HG03442 (cell line): ENCODE results near the gene PSTK.

Source experiments
- ATAC-seq: cut with Tn5 transposase; IDR thresholded peaks from one replicate; pipeline ENCODE4 v1.9.1; 2021; ENCODE audit warnings: mild to moderate bottlenecking, moderate library complexity; ENCODE audit not compliant: unreplicated experiment

The PSTK gene

GRCh38 chr10:122990278-122990677, 10.1 kb downstream of the PSTK start:
- ATAC-seq = no peak

DNA sequence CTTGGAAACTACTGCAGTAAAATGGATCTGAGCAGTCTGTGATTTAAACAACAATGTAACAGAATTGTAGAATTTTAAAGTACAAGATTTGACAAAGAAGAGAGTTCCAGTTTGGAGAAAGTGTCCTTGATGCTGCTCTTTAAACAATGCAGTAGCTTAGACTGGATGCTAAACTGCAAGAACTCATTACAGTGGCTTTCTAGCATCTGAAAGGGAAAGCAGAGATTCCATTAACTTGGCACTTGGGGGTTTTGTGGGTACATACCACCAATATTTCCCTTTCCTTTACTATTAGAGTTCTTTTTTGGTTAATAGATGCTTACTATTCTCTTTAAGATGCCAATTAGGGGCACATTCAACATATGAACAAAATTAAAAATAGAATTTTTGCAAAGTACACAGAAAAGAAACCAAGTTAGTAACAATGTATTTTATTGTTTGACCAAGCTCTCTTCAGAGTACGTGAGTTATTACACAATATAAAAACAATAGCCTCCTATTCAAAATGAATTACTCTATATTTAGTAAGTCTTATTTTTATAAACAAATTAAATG, 11.9 kb downstream of the PSTK start:
- ATAC-seq = no peak

DNA sequence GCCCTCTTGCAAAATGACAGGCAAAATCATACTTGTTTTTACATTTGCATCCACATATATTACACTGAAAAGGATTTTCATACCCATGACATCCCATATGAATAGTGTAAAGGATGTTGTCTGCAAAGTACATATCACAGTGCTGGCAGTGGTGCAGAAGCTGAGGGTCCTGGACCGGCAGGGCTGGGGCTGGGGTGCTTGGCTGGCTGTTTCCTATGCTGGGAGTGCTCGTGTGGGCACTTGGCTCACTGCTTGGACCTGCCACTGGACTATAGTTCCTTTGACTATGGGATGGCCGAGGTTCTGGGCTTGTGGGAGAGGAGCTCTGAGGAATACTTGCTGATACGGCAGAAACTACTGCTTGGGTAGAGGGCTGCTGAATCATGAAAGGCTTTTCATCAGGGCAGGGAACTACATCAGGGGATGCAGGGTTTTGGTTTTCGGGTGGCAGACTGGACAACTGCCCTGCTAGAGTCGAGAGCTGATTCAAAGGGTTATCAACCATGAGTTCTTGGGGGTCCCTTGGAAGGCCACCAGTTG, 13.7 kb downstream of the PSTK start:
- ATAC-seq = no peak

DNA sequence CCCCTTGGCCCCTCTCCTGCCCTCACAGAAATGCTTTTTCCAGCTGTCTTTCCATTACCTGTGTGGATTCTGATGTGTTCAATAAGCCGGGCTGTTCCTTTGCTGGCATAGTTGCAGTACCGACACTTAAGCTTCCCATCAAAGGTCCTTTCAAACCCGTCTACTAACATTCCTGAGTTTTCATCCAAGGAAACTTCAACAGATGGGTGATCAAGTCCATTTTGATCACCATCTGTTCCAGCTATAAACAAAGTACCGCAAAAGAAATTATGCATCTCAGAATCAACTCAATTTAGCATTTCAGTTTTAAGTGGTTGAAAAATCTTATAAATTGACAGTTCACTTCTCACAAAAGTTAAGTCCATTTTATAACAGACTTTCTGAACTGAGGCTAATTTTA, 15.7 kb downstream of the PSTK start:
- ATAC-seq = no peak

DNA sequence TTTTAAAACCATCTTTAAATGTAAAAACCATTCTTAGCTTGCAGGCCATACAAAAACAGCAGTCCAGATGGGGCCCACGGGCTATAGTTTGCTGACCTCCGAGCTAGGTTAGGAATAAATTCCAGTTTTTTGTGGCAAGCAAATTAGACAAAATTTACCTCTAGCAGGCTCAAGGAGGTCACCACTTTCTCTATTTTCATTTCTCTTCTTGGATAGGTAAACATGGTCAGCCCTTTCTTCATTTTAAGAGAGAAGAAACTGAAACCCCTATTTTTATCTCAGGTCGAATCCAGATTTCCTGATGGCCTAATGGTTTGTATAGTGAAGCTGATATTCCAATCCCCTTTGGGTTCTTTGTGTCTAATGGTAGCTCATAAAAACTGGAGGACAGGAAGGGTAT, 17.7 kb downstream of the PSTK start:
- no peak for ATAC-seq

- ATAC-seq = no peak
Measured at GRCh38 chr10:122998360-122998917, 18.2 kb downstream of the PSTK start.

DNA sequence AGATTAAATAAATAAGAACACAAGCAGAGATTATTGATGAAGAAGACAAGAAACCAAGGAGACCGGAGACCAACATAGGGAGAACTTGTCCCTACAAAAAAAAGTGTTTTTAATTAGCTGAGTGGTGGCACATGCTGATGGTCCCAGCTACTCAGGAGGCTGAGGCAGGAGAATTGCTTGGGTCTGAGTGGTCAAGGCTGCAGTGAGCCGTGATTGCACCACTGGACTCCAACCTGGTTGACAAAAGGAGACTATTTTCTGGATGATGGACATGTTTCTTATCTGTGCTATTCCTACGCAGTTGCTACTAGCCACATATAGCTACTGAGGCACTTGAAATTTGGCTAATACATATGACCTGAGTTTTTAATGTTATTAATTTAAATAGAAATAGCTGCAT, 18.7 kb downstream of the PSTK start:
- ATAC-seq = no peak

DNA sequence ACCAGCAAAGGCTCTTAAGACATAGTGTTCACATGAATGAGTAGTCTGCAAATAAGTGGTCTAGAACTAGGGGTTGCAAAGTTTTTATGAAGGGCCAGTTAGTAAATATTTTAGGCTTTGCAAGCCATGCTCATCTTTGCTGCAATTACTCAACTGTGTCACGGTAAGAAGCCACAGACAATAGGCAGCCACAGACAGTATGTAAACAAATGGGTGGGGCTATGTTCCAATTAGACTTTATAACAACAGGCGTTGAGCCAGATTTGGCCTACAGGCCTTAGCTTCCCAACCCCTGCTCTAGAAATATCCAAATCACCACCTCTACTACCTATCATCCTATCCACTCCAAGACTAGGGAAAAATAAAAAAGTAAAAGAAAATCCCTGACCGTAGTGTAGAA, 19.1 kb downstream of the PSTK start:
- no peak for ATAC-seq

DNA sequence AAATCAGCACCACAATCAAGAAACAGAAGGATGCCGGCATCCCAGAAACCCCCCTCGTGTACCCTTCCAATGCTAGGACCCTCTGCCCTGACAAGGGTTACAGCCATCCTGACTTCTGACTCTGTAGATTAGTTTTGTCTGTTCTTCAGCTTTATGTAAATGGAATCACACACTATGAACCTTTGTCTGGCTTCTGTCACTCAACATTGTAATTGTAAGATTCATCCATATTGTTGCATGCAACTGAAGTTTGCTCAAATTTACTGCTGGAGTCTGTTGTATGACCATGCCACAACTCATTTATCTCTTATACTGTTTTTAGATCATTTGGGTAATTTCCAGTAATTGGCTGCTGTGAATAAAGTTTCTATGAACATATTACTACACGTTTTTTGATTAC, 20.0 kb downstream of the PSTK start:
- no peak for ATAC-seq

- ATAC-seq = no peak
Measured at GRCh38 chr10:123001370-123001769, 21.2 kb downstream of the PSTK start.

- no peak for ATAC-seq
Measured at GRCh38 chr10:123004298-123004697, 24.1 kb downstream of the PSTK start.

DNA sequence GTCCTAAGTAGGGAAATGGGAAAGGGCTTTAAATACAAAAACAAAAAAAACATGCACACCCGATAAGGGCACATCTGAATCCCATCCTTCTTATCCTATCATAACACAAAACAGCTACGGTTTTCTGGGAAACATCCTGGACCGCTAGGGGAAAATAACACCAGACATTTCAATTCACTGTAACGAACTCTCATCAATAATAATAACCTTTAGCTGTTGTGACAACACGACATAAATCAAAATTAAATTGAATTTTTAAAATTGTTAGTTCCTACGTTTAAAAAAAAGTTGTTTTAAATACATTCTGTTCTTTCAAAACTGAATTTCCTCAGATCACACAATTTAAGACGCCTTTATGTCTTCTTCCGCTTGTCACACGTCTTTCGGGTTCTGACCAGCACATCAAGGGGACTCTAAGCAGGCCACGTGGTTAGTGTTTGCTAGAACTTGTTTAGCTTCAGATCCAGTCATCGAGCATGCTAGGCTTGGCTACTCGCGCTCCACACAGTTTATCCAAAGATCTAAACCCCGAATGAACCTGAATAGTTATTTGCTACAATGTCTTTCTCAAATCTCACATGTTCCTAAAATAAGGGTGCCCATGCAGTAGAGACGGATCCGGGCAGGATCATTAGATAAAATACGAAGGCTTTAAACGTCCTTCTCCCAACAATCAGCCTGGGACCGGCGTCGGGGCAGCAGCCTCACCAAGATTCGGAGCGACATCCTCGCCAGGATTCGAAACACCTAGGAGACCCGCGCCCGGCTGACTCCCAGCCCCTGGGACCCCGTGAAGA, 27.6 kb downstream of the PSTK start:
- ATAC-seq = peak; percentile 41

GRCh38 chr10:123008355-123009104, 28.3 kb downstream of the PSTK start, which contains the start of the genes ACADSB and IKZF5:
Gene ACADSB, plus strand, starts transcription at chr10:123009006. Its CDS starts 24 bp downstream, at chr10:123009030.
Gene IKZF5, minus strand, starts transcription at chr10:123008795. Its CDS starts 10,170 bp downstream, at chr10:122998625.
- ATAC-seq = peak; percentile 81

DNA sequence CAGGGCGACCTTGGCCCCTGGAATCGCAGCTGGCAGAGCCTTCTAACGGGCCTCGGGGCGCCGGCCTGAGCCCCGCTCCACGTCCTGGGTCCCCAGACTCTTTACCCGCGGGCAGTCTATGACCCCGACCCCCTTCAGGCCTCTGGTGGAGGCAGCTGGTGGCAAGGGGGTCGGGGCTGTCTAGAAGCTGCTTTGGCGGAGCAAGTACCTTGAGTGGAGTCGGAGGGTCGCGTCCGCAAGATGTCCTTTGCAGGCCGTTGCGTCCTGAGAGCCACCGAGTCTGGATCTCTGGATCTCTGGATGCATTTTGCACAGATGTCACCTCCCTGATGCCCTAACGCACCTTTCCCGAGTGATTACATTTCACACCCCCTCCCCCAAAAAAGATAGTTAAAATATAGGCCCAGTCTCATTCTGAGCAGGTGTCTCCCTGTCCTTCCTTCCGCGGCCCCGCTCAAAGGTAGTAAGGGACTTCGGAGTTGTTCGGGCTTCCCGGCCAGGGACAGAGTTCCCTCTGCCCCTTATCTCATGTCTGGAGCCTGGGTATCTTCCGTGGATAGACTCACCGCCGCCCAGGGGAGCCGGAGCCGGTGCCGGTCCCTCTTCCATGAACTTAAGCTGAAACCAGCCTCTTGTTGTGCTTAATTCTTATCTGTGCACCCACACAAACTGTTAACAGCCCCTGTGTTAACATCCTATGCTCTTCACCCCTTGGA, 29.1 kb downstream of the PSTK start:
- ATAC-seq = peak; percentile 8

- ATAC-seq = no peak
Measured at GRCh38 chr10:123011987-123012386, 31.8 kb downstream of the PSTK start.

GRCh38 chr10:123013456-123014419, 33.5 kb downstream of the PSTK start:
- ATAC-seq = no peak

DNA sequence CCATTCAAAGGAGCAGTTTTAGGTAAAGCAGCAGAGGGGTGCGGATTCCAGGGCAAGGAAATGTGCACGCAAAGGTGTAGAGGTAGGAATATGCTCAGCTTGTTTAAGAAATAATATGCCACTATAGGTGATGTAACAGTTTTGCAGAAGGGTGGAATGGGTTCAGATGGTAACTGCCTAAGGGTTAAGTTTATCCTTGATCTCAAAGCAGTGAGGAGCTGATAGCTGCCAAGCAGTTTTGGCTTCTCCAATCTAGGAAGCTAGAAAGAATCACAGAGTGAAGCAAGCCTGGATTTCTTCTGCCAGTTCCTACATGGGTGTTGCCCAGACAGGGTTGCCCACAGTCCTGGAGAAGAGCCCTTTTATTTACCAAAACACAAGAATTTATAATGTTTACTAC, 34.6 kb downstream of the PSTK start:
- ATAC-seq = no peak

DNA sequence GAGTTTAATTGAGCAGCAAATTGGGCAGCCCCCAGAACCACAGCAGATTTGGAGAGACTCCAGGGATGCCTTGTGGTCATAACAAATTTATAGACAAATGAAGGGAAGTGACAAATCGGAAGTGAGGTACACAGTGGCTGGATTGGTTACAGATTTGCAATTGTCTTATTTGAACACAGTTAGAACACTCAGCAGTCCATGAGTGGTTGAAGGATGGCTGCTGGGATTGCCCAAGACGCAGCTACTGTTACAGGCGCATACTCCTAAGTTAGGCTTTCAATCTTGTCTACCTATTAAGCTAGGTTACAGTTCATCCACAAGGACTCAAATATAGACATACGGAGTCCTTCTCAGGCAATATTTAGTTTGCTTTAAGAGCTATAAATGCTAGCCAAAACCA, 36.0 kb downstream of the PSTK start:
- ATAC-seq = no peak

DNA sequence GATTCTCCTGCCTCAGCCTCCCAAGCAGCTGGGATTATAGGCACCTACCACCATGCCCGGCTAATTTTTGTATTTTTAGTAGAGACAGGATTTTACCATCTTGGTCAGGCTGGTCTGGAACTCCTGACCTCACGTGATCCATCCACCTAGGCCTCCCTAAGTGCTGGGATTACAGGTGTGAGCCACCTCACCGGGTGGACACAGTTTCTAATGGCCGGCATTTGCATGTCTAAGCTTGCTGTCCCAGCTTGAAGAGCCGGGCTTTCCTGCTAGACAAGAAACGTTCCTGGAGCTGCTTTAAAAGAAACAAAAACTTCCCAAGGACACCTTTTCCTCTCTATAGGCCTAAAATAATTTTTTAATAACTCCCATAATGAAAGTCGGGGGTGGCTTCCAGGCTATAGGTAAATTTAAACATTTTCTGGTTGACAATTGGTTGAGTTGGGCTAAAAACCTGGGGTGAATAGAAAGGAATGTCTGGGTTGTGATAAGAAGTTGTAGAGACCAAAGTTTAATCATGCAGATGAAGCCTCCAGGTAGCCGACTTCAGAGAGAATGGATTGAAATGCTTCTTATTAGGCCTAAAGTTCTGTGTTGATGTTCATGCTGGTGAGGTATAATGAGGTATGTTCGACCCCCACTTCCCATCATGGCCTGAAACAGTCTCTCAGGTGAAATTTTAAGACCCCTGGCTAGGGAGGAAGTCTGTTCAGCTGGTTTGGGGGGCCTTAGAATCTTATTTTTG, 37.4 kb downstream of the PSTK start:
- ATAC-seq = no peak
